Measurements from ENCODE around the gene HSPG2.
"Not testable (repeated sequence)": the region's sequence is repeated elsewhere in the genome, so short reads cannot be mapped to it uniquely, and the experiment has no call there.

HSPG2 gene

DNA sequence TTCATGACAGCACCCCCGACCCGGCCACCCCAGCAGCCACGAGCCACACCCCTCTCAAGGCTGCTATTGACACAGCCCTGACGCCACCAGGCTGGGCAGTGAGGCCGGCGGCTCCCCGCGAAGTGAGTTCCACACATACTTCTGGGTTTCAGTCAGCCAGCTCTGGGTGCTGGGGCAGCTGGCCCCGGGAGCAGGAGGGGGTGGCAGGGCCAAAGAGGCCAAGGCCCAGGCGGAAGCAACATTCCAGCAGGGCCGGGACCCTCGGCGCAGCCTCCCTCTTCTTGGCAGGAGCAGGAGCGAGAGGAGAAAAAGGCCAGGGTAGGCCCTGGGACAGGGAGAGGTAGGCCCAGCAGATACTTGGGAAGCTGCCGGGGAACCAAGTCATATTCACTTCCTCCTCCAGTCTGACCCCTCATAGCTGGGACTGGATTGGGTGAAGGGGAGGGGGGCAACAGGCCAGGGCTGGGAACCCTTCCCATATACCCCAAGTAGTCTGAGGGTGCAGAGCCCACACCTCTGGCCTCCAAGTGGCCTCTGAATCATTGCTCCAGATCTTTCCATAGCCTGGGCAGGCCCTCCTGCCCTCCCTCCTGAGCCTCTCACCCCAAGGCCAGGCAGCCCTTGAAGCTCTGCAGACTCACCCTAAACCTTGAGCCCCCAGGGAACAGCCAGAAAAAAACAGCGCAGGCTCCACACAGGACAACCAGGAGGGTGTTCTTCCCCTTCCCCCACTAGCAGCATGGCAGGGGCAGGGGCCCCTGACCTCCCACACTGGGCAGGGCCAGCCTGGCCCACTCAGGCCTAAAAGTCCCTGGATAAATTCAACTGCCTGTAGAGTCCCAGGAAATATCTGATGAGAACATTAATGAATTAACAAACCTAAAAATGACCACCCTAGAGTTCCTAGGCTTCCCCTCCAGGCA lies 5.7 kb downstream of the HSPG2 start:
- no peak for DNase-seq

DNA sequence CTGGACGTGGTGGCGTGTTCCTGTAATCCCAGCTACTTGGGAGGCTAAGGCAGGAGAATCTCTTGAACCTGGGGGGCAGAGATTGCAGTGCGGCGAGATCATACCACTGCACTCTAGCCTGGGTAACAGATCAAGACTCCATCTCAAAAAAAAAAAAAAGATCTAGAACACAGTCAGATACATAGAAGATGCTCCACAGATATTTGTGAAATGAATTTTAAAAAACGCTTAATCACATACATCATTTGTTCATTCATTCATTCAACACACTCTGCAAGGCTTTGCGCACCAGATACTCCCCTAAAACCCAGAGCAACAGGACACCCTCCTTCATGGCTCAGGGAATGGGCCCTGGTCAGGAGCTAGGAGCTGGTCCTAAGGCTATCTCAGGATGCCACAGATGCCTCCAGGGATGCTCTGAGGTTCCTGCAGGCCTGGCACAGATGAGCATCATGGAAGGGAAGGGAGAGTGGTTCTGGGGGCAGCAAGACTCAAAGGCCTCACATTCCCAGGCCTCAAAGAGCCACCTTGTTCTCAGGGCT lies 6.4 kb downstream of the HSPG2 start:
- DNase-seq = no peak

DNA sequence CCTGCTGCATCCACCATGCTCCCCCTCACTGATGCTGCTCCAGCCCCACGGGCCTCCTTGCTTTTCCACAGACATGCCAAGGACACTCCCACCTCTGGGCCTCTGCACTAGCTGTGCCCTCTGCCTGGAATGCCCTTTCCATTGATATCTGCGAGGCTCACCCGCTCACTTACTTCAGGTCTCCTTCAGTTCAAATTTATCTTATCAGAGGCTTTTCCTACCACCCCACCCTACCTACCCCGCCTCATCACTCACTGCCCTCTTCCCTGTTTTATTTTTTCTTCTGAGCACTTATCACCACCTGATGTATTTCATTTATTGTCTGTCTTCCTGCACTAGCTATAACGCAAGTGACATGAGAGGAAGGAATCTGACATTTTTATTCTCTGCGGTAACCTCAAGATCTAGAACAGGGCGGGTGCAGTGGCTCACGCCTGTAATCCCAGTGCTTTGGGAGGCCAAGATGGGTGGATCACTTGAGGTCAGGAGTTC lies 7.0 kb downstream of the HSPG2 start:
- DNase-seq = no peak

DNA sequence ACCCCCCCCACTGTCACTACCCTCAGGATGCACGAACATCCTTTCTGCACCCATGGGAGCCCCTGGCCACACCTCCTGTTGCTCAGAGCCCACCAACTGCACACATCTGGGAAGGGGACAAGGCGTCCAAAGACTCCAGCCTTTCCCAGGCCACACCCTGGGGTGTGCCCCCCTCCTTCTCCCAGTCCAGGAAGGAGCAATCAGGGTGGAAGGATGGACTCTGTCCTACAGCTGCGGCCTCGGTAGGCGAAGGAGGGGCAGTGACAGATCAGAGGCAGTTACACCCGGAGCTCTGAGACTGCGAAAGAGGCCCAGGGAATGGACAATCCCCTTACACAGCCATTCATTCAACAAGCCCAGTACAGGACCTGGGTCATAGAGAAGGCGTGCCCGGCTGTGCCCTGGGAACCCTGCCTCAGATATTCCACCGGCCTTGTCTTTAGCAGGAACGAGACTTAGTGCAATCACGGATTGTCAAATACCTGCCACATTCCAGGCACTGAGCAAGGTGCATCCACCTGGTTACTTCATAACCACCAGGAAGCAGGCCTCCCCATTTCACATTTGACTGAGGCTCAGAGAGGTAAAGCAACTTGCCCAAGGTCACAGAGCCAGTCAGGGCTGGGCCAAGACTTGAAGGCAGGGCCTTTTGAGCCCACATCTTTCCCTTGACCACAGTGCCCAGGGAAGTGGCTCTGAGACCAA lies 9.4 kb downstream of the HSPG2 start:
- no peak for DNase-seq

DNA sequence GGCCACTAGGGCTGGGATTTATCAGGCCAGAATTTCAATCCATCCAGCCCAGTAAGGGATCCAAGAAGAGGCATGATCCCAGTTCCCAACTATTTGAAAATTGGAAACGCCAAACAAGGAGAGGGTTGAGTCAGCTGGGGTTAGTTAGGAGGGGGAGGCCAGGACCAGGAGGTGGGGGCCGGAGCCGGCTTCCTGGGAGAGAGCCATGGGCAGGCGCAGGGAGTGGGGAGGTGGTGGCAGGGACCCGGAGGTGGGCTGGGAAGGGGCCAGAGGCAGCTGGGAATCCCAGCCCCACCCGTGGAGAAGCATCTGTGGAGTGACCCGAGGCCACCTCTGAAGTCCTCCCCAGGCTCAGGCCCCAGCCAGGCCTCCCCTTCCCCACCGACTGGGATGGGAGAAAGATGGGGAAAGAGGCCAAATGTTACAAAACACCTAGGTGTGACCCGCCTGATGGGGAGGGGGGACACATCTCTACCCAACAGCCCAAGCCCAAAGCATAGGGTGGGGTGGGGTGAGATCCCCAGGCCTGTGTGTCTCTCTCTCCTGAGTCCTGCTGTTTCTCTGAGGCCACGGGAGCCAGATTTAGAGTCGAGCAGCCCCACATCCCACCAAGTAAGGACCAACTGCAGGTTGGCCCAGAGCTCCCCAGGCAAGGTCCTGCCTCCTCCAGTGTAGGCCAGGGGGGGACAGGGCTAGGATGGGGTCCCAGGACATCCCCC lies 10.1 kb downstream of the HSPG2 start:
- DNase-seq = no peak

DNA sequence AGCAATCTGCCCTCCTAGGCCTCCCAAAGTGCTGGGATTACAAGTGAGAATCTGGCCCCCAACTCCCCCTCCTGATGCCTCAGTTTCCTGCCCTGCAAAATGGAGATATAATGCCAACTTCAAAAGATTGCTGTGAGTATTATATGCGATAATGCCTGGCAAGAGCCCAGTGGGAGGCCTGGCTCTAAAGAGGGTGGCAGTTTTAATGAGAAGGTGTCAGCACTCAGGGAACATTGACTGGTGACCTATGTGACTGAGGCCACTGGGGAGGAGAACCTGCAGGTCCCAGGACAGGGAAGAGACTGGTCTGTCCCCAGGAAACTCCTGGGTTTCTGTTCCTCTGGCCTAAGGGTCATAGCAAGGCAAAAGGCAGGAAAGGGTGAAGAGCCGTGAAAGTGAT lies 11.0 kb downstream of the HSPG2 start:
- DNase-seq = no peak

DNA sequence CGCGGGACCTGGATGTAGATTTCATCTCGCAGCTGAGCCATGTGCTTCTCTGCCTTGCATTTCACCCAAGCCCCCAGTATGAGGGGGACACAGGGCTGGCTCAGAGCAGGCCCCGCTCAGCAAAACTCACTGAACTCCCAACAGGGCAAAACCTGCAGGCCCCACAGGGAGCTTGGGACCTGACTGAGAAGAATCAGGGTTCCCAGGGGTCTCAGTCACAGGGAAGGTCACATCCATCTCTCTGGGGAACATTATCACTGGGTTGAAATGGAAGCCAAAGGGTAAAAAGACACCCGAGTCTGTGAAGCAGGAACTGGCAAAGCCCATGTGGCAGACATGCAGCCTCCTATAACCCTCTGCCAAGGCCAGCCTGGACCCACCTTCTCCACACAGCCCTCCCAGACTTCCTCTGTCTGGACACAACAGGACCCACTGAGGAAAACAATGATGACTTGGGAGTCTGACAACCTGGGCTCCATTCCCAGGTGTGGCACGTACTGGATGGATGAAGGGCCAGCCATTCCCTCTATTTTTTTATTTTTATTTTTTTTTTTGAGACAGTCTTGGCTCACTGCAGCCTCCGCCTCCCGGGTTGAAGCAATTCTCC lies 11.7 kb downstream of the HSPG2 start:
- no peak for DNase-seq

- DNase-seq = no peak
These were observed 12.6 kb downstream of the HSPG2 start for GRCh38 chr1:21924503-21925005.

GRCh38 chr1:21922090-21923013 lies 14.8 kb downstream of the HSPG2 start:
- DNase-seq = no peak

DNA sequence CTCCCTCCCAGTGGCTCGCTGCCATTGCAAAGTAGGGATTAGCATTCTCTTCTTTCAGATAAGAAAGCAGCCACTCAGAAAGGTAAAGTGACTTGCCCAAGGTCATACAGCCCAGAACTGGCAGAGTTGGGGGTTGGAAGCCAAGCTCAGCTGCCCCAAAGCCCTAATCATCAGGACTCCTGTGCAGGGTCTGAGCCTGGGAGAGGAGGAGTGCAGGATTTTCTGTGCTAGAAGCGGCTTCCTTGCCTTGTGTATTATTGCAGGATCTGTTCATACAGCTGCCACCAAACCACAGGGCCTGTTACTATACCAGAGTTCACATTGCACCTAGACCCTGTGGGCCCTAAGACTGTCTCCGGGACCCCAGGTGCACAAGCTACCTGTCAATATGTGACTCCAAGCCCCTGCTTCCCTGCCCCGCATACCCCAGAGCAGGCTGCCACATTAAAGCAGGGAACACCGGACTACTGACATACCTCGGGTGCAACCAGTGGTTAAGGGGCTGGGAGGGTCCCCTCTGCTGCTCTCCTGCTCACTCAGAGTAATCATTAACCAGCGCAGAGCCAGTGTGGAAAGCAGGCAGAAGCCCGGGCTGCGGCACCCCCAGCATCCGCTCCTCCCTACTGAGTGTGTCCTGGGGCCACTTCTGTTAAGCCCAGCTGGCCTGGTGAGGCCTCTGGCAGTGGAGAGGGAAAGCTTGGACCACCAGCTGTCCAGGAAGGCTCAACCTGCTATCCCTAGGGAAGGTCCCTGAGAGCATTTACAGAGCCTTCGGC lies 15.8 kb downstream of the HSPG2 start:
- DNase-seq = no peak

DNA sequence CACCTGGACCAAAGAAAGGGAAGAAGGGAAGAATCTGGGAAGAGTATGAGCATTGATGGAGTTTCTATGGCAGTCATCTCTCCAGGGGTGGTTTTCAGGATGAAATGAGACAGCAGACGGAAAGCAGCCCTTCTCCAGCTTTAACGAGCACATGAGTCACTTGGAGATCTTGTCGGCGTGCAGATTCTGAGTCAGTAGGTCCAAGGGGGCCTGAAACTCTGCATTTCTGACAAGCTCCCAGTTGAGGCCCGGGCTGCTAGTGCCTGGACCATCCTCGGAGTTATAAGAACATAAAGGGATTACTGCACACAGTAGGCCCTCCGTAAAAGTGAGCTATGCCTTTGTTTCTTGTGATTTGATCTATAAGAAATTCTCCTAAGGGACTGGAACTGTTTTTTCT lies 17.6 kb downstream of the HSPG2 start:
- no peak for DNase-seq

DNA sequence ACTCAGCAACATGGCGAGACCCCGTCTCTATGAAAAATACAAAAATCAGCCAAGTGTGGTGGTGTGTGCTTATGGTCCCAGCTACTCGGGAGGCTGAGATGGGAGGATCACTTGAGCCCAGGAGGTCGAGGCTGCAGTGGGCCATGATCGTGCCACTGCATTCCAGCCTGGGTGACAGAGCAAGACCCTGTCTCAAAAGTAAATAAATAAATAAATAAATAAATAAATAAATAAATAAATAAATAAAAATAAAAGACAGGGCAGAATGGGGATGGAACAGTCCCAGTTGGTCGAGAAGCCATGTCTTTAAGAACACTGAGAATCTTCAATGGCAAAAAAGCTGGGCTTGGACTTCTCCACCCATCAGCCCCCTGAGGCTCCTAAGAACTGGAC lies 19.9 kb downstream of the HSPG2 start:
- not testable (repeated sequence) for DNase-seq

GRCh38 chr1:21916447-21917238 lies 20.5 kb downstream of the HSPG2 start:
- DNase-seq = no peak

DNA sequence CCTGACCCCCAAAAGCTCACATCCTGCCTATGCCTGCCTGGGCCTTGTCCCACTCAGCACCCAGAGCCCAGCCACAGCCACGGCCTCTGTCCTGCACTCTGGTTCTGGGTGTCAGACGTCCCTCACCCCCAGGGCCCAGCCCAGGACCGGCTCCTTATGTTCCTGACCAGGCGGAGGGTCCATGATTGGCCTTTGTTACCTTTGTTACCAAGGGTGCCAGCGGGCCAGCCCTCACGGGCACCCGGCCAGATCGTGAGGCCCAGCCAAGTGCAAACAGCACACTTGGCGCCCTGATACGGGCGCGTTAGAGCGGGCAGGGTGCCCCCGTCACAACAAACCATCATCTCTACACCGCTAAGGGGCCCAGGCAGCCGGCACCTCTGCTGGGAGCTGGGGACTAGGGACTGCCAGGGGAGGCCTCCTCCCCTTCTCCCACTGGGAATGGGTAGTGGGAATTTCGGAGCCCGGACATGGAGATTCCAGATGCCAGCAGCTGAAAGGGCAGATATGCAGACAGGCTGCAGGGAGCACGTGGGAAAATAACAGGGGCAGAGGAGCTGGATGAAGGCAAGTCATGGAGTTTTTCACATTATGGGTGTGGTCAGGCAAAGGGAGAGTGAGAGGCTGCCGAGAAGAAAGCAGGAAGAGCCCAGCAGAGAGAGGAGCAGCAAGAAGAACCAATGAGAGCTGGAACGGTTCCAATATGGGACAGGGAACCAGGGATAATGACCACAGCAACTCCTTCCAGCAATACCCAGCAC lies 22.1 kb downstream of the HSPG2 start:
- DNase-seq = no peak

- DNase-seq = no peak
These were observed 22.7 kb downstream of the HSPG2 start for GRCh38 chr1:21914450-21914849.

- DNase-seq = peak; percentile 18
These were observed 23.3 kb downstream of the HSPG2 start for GRCh38 chr1:21913763-21914162.

DNA sequence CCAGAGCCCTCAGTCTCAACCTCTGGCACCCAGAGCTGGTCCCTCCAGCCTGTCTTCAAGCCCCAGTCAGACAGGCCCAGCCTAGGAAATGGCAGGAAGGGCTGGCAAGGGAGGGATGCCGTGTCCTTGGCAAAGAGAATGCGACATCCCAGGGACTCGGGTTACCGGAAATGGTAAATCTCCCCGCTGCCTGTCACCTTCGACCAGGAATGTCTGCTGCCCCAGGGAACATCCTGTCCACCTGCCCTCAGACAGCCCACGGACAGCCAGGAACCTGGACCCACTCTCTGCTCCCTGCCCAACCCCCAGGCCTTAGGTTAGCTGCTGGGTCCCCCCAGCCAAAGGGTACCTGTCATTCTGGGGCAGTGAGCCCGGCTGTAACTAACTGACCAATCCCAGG lies 23.9 kb downstream of the HSPG2 start:
- no peak for DNase-seq

DNA sequence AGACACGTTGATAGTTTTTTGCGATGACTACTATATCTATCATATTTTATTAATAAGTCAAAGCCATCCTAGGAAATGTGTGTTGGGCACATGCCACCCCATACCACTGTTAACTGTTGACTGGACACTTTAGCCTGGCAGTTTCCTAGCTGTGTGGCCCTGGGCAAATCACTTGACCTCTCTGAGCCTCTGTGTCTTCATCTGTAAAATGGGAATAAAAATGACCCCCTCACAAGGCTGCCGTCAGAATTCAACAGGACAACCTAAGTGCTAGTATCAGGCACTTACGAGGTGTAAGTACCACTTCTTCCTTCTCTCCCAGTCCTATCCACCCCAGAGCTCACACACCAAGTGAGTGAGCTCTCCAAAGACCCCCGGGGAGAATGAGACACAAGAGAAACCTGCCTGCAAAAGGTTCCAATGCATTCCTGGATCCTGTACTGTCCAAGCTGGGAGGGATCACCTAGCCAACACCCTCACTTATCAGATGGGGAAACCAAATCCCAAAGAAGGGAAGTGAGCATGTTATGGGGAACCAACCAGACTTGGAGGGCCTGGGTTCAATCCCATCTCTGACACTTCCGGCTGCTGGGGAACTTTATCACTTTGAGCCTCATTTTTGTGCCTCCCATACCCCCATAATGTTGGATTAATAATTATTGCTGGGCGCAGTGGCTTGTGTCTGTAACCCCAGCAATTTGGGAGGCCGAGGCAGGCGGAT lies 24.9 kb downstream of the HSPG2 start:
- DNase-seq = no peak
